GM23338 (cell line): ENCODE data around the gene TGM2.

Source experiments
- POLR2AphosphoS5 ChIP-seq: IDR thresholded peaks from 2 replicates; pipeline ENCODE4 v1.6.1; 2016; ENCODE audit warnings: antibody characterized with exemption, low read depth
- TF ChIP-seq, protein P1 (sequence below), 2 experiments: fragments of 200-600 bp in 1 of 2; sonication (generic) in 1 of 2; conservative IDR thresholded peaks; 2 replicates each; pipeline versions ENCODE4 v1.5.1 to v1.6.1; 2016 to 2017; ENCODE audit warnings: antibody characterized with exemption in 2 of 2, low read depth in 2 of 2, mild to moderate bottlenecking in 2 of 2, moderate library complexity in 1 of 2

DNA sequence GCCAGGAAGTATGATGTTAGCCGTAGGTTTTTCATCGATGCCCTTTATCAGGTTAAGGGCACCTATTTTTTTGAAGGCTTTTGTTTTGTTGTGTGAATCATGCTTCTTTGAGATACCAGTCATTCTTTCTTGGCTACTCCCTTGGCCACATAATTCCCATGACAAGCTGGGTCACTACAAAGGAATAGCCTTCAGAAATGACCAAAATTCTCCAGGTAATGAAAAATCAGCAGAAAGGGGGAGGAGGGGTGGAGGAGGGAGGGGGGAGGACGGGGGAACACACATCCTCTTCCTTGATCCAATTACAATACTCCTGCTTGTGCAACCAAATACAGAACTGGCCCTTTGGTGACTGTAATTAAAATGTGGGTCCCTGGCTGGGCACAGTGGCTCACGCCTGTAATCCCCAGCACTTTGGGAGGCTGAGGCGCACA lies 21.7 kb upstream of the TGM2 start:
- TF ChIP-seq, protein P1, sequence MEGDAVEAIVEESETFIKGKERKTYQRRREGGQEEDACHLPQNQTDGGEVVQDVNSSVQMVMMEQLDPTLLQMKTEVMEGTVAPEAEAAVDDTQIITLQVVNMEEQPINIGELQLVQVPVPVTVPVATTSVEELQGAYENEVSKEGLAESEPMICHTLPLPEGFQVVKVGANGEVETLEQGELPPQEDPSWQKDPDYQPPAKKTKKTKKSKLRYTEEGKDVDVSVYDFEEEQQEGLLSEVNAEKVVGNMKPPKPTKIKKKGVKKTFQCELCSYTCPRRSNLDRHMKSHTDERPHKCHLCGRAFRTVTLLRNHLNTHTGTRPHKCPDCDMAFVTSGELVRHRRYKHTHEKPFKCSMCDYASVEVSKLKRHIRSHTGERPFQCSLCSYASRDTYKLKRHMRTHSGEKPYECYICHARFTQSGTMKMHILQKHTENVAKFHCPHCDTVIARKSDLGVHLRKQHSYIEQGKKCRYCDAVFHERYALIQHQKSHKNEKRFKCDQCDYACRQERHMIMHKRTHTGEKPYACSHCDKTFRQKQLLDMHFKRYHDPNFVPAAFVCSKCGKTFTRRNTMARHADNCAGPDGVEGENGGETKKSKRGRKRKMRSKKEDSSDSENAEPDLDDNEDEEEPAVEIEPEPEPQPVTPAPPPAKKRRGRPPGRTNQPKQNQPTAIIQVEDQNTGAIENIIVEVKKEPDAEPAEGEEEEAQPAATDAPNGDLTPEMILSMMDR (conservative IDR thresholded peaks at IDR 0.05; ENCODE audit: low read depth in 2 of 2), result no peak
- TF ChIP-seq POLR2AphosphoS5, result no peak
